Muscle layer of duodenum (tissue), 2 donors: ENCODE data around the gene ST8SIA2.

ENCODE experiments used
- H3K27ac ChIP-seq: one replicate; pipeline ENCODE4 v1.7.0; 2013; ENCODE audit warnings: mild to moderate bottlenecking, low read length
- H3K27me3 ChIP-seq: one replicate; pipeline ENCODE4 v1.7.0; 2013; ENCODE audit warnings: low read depth, mild to moderate bottlenecking, control low read depth, low read length
- H3K36me3 ChIP-seq, 2 donors: one replicate each; pipeline ENCODE4 v1.7.0; 2013; ENCODE audit warnings: low read length in 2 of 2, control low read depth in 1 of 2, mild to moderate bottlenecking in 1 of 2; ENCODE audit not compliant: insufficient read depth in 2 of 2, control insufficient read depth in 1 of 2
- H3K4me1 ChIP-seq, 2 donors: one replicate each; pipeline ENCODE4 v1.7.0; 2013; ENCODE audit warnings: low read length in 2 of 2, mild to moderate bottlenecking in 2 of 2, control low read depth in 1 of 2, moderate library complexity in 1 of 2; ENCODE audit not compliant: insufficient read depth in 2 of 2, control insufficient read depth in 1 of 2
- H3K4me3 ChIP-seq, 2 donors: one replicate each; pipeline ENCODE4 v1.7.0; 2013; ENCODE audit warnings: low read length in 2 of 2, low read depth in 1 of 2, mild to moderate bottlenecking in 1 of 2
- H3K9me3 ChIP-seq, 2 donors: one replicate each; pipeline ENCODE4 v1.7.0; 2013; ENCODE audit warnings: low read length in 2 of 2, control low read depth in 1 of 2, mild to moderate bottlenecking in 1 of 2; ENCODE audit not compliant: control insufficient read depth in 1 of 2
- donor health status: healthy.

The ST8SIA2 gene

DNA sequence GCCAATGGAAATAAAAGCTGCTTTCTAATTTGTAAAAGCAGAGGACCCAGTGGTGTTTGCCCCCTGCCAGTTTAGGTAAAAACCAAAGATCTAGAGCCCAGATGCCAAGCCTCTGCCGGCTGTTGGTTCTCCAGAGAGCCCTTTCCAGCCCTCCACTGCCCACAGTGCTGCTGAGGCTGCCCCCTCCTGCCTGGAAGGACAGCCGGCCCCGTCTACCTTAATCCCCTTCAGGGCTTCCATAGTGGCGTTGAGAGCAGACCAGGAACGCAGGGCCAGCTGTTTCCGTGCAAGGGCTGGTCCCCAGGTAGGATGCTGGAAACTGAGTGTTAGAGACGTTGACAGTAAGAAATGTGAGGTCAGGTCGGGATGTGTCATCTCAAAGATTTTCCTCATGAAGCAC is 6.9 kb downstream of the ST8SIA2 start:
- Histone ChIP-seq H3K9me3 (no peaks in the 10 kb centered on the region), H3K4me3 (no peak overlapping the region), H3K4me1 (no peaks in the 10 kb centered on the region), H3K27me3 (peaks cover under 1% of the 10 kb centered on the region), H3K36me3 (no peaks in the 10 kb centered on the region), H3K27ac (no peak overlapping the region)

GRCh38 chr15:92400980-92401787 is 7.5 kb downstream of the ST8SIA2 start:
- H3K9me3 ChIP-seq = no peaks in the 10 kb centered on the region
- no peak overlapping the region for H3K27ac ChIP-seq
- H3K27me3 ChIP-seq = no peaks in the 10 kb centered on the region
- H3K4me3 ChIP-seq = no peak overlapping the region
- H3K36me3 ChIP-seq = no peaks in the 10 kb centered on the region
- no peaks in the 10 kb centered on the region for H3K4me1 ChIP-seq

- no peaks in the 10 kb centered on the region for H3K27me3 ChIP-seq
- H3K36me3 ChIP-seq = no peaks in the 10 kb centered on the region
- no peak overlapping the region for H3K27ac ChIP-seq
- no peaks in the 10 kb centered on the region for H3K4me1 ChIP-seq
- no peak overlapping the region for H3K4me3 ChIP-seq
- H3K9me3 ChIP-seq = no peaks in the 10 kb centered on the region
Observed at GRCh38 chr15:92402751-92403150, 9.1 kb downstream of the ST8SIA2 start.

- Histone ChIP-seq H3K27ac (no peak overlapping the region), H3K36me3 (no peaks in the 10 kb centered on the region), H3K9me3 (no peaks in the 10 kb centered on the region), H3K4me1 (no peaks in the 10 kb centered on the region), H3K27me3 (no peaks in the 10 kb centered on the region), H3K4me3 (no peak overlapping the region)
Observed at GRCh38 chr15:92405942-92406341, 12.3 kb downstream of the ST8SIA2 start.

DNA sequence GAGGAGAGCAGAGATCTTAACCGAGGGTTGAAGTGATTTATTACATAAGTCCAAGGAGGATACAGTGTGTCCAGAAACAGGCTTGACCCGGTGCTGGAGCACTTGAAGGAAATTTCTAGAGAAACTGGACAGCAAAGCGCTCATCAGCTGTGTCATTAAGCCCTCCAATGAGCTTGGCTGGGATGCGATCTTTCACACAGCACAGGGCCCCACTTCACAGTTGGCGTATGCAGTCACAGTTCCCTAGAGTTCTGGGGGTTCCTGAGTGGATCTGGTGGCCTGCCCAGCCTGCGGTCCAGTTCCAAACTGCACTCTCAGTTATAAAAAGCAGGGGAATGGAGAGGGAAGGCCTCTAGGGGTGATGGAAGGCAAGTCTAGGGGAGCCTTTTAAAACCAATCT is 13.6 kb downstream of the ST8SIA2 start:
- Histone ChIP-seq H3K4me1 (no peaks in the 10 kb centered on the region), H3K4me3 (no peak overlapping the region), H3K27me3 (no peaks in the 10 kb centered on the region), H3K9me3 (no peaks in the 10 kb centered on the region), H3K27ac (no peak overlapping the region), H3K36me3 (no peaks in the 10 kb centered on the region)

DNA sequence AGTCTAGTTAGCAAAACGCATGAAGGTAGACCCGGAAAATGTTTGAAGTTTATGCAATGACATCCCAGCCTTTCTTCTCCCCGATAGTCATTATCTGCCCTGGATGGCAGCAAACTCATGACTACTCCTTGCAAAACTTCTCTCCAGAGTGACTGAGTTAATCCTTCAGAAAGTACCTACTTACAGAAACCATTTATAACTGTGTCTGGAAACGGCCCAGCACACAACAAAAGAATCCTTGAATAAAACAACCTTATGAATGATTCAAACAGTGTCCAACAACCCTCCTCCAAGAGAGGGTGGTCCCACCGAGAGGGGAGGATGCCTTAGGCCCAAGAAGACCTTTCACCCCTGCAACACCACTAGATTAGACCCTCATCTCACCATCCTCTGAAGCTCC is 14.2 kb downstream of the ST8SIA2 start:
- Histone ChIP-seq H3K4me1 (no peaks in the 10 kb centered on the region), H3K27ac (no peak overlapping the region), H3K27me3 (no peaks in the 10 kb centered on the region), H3K4me3 (no peak overlapping the region), H3K36me3 (no peaks in the 10 kb centered on the region), H3K9me3 (no peaks in the 10 kb centered on the region)

DNA sequence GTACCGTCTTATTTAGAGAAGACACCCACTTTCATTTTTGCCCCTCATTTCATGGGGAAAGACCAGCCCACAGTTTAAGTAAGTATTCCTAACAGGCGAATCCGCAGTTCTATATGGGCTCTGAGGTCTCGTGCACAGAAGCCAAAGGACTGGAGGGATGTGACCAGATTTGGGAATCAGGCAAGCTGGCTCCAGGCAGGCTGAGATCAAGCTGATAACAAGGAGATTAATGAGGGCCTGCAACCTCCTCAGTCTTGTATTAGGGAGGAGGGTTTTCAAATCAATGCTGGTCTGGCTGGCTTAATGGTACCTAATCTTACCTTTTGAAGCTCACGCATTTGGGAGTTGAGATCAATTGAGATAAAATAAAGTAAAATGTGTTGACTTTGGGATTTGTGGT is 15.3 kb downstream of the ST8SIA2 start:
- H3K9me3 ChIP-seq = no peaks in the 10 kb centered on the region
- no peaks in the 10 kb centered on the region for H3K36me3 ChIP-seq
- H3K27me3 ChIP-seq = no peaks in the 10 kb centered on the region

GRCh38 chr15:92409521-92409920 is 15.8 kb downstream of the ST8SIA2 start:
- Histone ChIP-seq H3K9me3 (no peaks in the 10 kb centered on the region), H3K27ac (no peak overlapping the region), H3K36me3 (no peaks in the 10 kb centered on the region), H3K4me3 (no peak overlapping the region), H3K4me1 (no peaks in the 10 kb centered on the region), H3K27me3 (no peaks in the 10 kb centered on the region)

More for the DNA sequence above, 15.3 kb downstream of the ST8SIA2 start:
- Histone ChIP-seq H3K4me1 (no peaks in the 10 kb centered on the region), H3K27ac (no peak overlapping the region), H3K4me3 (no peak overlapping the region)

DNA sequence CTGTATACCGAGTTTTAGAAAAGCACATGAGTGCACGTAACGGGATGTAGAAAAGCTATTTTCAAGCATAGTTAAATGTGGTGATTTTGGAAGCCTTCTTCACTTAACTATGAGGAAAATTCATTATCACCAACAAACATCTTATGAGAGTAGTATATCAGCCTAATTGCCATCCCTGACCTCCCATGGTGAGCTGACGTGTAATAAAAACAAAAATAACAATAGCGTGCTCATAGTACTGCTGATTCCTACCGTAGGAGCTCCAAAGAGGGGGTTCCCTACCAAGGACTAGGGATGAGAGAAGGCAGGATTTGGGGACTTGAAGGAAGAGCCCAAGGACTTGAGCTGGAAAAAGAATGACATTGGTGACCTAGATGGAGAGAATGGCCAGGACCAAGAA is 16.9 kb downstream of the ST8SIA2 start:
- Histone ChIP-seq H3K4me1 (no peaks in the 10 kb centered on the region), H3K9me3 (no peaks in the 10 kb centered on the region), H3K27me3 (no peaks in the 10 kb centered on the region), H3K4me3 (no peak overlapping the region), H3K36me3 (no peaks in the 10 kb centered on the region), H3K27ac (no peak overlapping the region)

DNA sequence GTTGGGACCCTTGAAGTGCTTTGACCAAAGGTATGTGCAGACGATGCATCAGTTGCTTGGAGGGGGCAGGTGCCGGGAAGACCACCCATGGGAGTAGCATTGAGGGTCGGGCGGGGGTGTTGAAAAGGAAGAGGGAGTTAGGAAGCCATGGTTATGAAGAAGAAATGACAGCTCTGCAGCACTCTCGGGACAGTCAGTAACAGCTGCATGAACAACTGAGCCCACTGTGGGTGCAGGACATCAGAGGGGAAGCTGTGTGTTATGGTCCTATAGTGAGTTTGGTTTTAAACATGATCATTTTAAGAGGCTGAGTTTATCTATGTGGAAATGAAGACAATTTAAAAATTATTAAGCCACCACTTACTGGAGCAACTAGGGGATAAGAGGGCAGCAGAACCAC is 17.6 kb downstream of the ST8SIA2 start:
- Histone ChIP-seq H3K4me1 (no peaks in the 10 kb centered on the region), H3K36me3 (no peaks in the 10 kb centered on the region), H3K9me3 (no peaks in the 10 kb centered on the region), H3K27ac (no peak overlapping the region), H3K4me3 (no peak overlapping the region), H3K27me3 (no peaks in the 10 kb centered on the region)

GRCh38 chr15:92413510-92413909 is 19.8 kb downstream of the ST8SIA2 start:
- H3K36me3 ChIP-seq = no peaks in the 10 kb centered on the region
- H3K27ac ChIP-seq = no peak overlapping the region
- H3K27me3 ChIP-seq = no peaks in the 10 kb centered on the region

More at GRCh38 chr15:92413510-92413909, 19.8 kb downstream of the ST8SIA2 start:
- Histone ChIP-seq H3K4me1 (no peaks in the 10 kb centered on the region), H3K4me3 (no peak overlapping the region), H3K9me3 (no peaks in the 10 kb centered on the region)
